Left lung (tissue), 10 donors: Measurements from ENCODE around the gene CISD3. TPM values are rescaled to one million over a fixed set of nuclear protein-coding genes. Genes with fewer than 3 reads are reported as not detected.

Source experiments
- ATAC-seq: fragments of 200-7000 bp; cut with Tn5 transposase; one replicate; pipeline ENCODE4 v1.9.1; 2020; ENCODE audit warnings: moderate library complexity
- DNase-seq, 4 donors: peaks; one replicate each; pipeline ENCODE4 v3.0.0-alpha.2; 2013 to 2020
- H3K27ac ChIP-seq, 2 donors: fragments of 200-600 bp; sonication (generic) in 1 of 2; one replicate each; pipeline versions ENCODE4 v1.5.0 to v1.8.0; 2020 to 2021
- H3K27me3 ChIP-seq, 2 donors: fragments of 200-600 bp; sonication (generic) in 1 of 2; one replicate each; pipeline versions ENCODE4 v1.5.0 to v1.8.0; 2020 to 2021
- H3K36me3 ChIP-seq, 2 donors: fragments of 200-600 bp; sonication (generic) in 1 of 2; one replicate each; pipeline versions ENCODE4 v1.5.0 to v1.8.0; 2020 to 2021
- H3K4me1 ChIP-seq, 2 donors: fragments of 200-600 bp; one replicate each; pipeline ENCODE4 v1.8.0; 2021
- H3K4me3 ChIP-seq, 2 donors: fragments of 200-600 bp; sonication (generic) in 1 of 2; one replicate each; pipeline versions ENCODE4 v1.5.0 to v1.8.0; 2020 to 2021; ENCODE audit warnings: mild to moderate bottlenecking in 1 of 2
- H3K9me3 ChIP-seq, 2 donors: fragments of 200-600 bp; sonication (generic) in 1 of 2; one replicate each; pipeline versions ENCODE4 v1.5.0 to v1.8.0; 2020 to 2021
- CTCF ChIP-seq, 2 donors: fragments of 200-600 bp; sonication (generic) in 1 of 2; IDR thresholded peaks; one replicate each; pipeline versions ENCODE4 v1.5.0 to v1.8.0; 2021; ENCODE audit warnings: antibody characterized with exemption in 2 of 2
- intact Hi-C, 2 donors: fragments of 100-400 bp; cut with DNase I; formaldehyde crosslinking; loops; one replicate each; pipeline versions ENCODE4 v1.11.2 to v1.14.2; 2022
- polyA plus RNA-seq, 6 donors: library from polyadenylated mRNA; unstranded; fragments of 120-200 nt; gene quantifications; one replicate each; pipeline ENCODE4 v1.2.1, GENCODE V29; 2013; ENCODE audit not compliant: insufficient read length in 6 of 6
- total RNA-seq, 2 donors: library from RNA; stranded (reverse); fragmentation: NEBNext Ultra II Directional; extraction: Animal tissue kit (Norgen Biotek cat#: 25700); gene quantifications; one replicate each; pipeline ENCODE4 v1.2.1, GENCODE V29; 2021
- donor health status: DM: no; HTN: yes; CAD: no.
- donor health status: DM: no; HTN: no; CAD: no.

The CISD3 gene
- total and polyA plus RNA-seq, 8 donors: 8.6 to 49.2 (median 14.5) TPM

GRCh38 chr17:38741461-38741860 lies 11.3 kb downstream of the CISD3 start:
- no peak for DNase-seq
- peaks cover 16 to 49% of the 10 kb centered on the region in 2 donors for H3K4me1 ChIP-seq
- no peak for ATAC-seq

GRCh38 chr17:38741921-38742410 lies 11.8 kb downstream of the CISD3 start:
- ATAC-seq (peak; percentile 83), DNase-seq (peak in 2 of 4 donors; percentile 65 to 86)
- Histone ChIP-seq H3K27me3 (peaks cover 0 to 22% of the 10 kb centered on the region in 2 donors), H3K4me1 (peaks cover 21 to 54% of the 10 kb centered on the region in 2 donors), H3K9me3 (no peaks in the 10 kb centered on the region), H3K4me3 (no peak overlapping the region), H3K27ac (peak overlapping the region; percentile 77 to 78), H3K36me3 (peaks cover 0 to 28% of the 10 kb centered on the region in 2 donors)
- no peak for TF ChIP-seq CTCF (IDR thresholded peaks at IDR 0.05)
- intact Hi-C loops: no loop called here

More at GRCh38 chr17:38741461-38741860, 11.3 kb downstream of the CISD3 start:
- Histone ChIP-seq H3K4me3 (no peak overlapping the region), H3K27ac (peak overlapping the region; percentile 77 to 78), H3K36me3 (peaks cover 0 to 31% of the 10 kb centered on the region in 2 donors), H3K9me3 (no peaks in the 10 kb centered on the region), H3K27me3 (peaks cover 0 to 17% of the 10 kb centered on the region in 2 donors)
- intact Hi-C loops: no loop called here
- no peak for TF ChIP-seq CTCF (IDR thresholded peaks at IDR 0.05)

GRCh38 chr17:38742411-38743308 lies 12.5 kb downstream of the CISD3 start:
- Histone ChIP-seq H3K27ac (peak overlapping the region; percentile 77 to 78), H3K36me3 (peaks cover 0 to 24% of the 10 kb centered on the region in 2 donors), H3K4me3 (no peak overlapping the region), H3K27me3 (peaks cover 0 to 29% of the 10 kb centered on the region in 2 donors), H3K4me1 (peaks cover 21 to 61% of the 10 kb centered on the region in 2 donors), H3K9me3 (no peaks in the 10 kb centered on the region)
- TF ChIP-seq CTCF (IDR thresholded peaks at IDR 0.05): no peak
- ATAC-seq (peak; percentile 55), DNase-seq (peak in 2 of 4 donors; percentile 96 to 98)
- intact Hi-C loops: no loop called here

- Histone ChIP-seq H3K27ac (peak overlapping the region in 1 of 2 donors; percentile 33), H3K4me3 (no peak overlapping the region), H3K27me3 (peaks cover 0 to 39% of the 10 kb centered on the region in 2 donors), H3K36me3 (peaks cover 0 to 14% of the 10 kb centered on the region in 2 donors), H3K4me1 (peaks cover 21 to 69% of the 10 kb centered on the region in 2 donors), H3K9me3 (no peaks in the 10 kb centered on the region)
- peak; percentile 26 for ATAC-seq
- no peak for TF ChIP-seq CTCF (IDR thresholded peaks at IDR 0.05)
- peak in 1 of 4 donors; percentile 84 for DNase-seq
- intact Hi-C loops: no loop called here
These were observed 13.5 kb downstream of the CISD3 start for GRCh38 chr17:38743556-38744171.

- peaks cover 0 to 58% of the 10 kb centered on the region in 2 donors for H3K27me3 ChIP-seq
- no peak for ATAC-seq
- H3K9me3 ChIP-seq: no peaks in the 10 kb centered on the region
- intact Hi-C loops: no loop called here
- no peak for TF ChIP-seq CTCF (IDR thresholded peaks at IDR 0.05)
- no peak for DNase-seq
- no peaks in the 10 kb centered on the region for H3K36me3 ChIP-seq
- H3K4me1 ChIP-seq: peaks cover 21 to 87% of the 10 kb centered on the region in 2 donors
- no peak overlapping the region for H3K27ac ChIP-seq
- no peak overlapping the region for H3K4me3 ChIP-seq
These were observed 15.4 kb downstream of the CISD3 start for GRCh38 chr17:38745545-38745944.
